Cardiac muscle cell (in vitro differentiated cells and primary cell): ENCODE data around the gene RHOA. TPM values are rescaled to one million over a fixed set of nuclear protein-coding genes. Genes with fewer than 3 reads are reported as not detected.

ENCODE experiments used
- DNase-seq, 2 donors: peaks; one replicate each; pipeline versions ENCODE4 v3.0.0 to v3.0.0-alpha.2; 2010 to 2017; ENCODE audit warnings: low read depth in 1 of 2, low spot score in 1 of 2
- H3K27ac ChIP-seq: fragments of 200-600 bp; sonication (generic); 2 replicates; pipeline ENCODE4 v1.5.1; 2016
- H3K27me3 ChIP-seq: fragments of 200-600 bp; sonication (generic); 2 replicates; pipeline ENCODE4 v1.6.0; 2016; ENCODE audit warnings: control low read depth
- H3K36me3 ChIP-seq: fragments of 200-600 bp; sonication (generic); 2 replicates; pipeline ENCODE4 v1.5.1; 2016; ENCODE audit warnings: control low read depth
- H3K4me1 ChIP-seq: fragments of 200-600 bp; sonication (generic); 2 replicates; pipeline ENCODE4 v1.8.1; 2017; ENCODE audit warnings: low read depth, mild to moderate bottlenecking, mixed run types
- H3K4me3 ChIP-seq: fragments of 200-600 bp; sonication (generic); 2 replicates; pipeline ENCODE4 v1.5.1; 2016; ENCODE audit warnings: mild to moderate bottlenecking
- H3K9me3 ChIP-seq: fragments of 200-600 bp; sonication (generic); 2 replicates; pipeline ENCODE4 v1.5.1; 2017; ENCODE audit warnings: low read depth, mild to moderate bottlenecking, control low read depth
- polyA plus RNA-seq: library from polyadenylated mRNA; unstranded; fragments of >200 nt; fragmentation: Nextera tagmentation; extraction: Ambion mirVana; gene quantifications from 2 replicates; pipeline ENCODE4 v1.2.1, GENCODE V29; 2016
- total RNA-seq: library from RNA; depleted of rRNA; stranded (reverse); fragments of >200 nt; gene quantifications from 2 replicates; pipeline ENCODE4 v1.2.3, GENCODE V29; 2016
- TF ChIP-seq, protein P1 (sequence below): IDR thresholded peaks from 2 replicates; pipeline ENCODE4 v1.5.1; 2012; ENCODE audit warnings: low read depth, mild to moderate bottlenecking, low read length

The RHOA gene
- total and polyA plus RNA-seq, 2 experiments from 2014 or later = 359 to 522 TPM

DNA sequence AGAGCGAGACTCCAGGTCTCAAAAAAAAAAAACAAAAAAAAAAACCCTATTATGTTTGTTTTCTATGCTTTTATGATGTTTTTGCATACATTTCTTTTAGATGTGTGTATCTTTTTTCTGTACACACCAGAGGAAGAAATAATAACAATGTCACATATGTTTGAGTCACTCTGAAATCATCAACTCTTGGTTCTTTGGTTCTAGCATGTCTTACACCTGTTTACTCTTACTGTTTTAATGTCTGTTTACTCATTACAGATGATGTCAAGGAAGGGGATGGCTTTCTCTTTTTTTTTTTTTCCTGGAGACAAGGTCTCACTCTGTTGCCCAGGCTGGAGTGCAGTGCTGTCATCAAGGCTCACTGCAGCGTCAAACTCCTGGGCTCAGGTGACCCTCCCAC is 24.1 kb downstream of the RHOA start:
- TF ChIP-seq, protein P1, sequence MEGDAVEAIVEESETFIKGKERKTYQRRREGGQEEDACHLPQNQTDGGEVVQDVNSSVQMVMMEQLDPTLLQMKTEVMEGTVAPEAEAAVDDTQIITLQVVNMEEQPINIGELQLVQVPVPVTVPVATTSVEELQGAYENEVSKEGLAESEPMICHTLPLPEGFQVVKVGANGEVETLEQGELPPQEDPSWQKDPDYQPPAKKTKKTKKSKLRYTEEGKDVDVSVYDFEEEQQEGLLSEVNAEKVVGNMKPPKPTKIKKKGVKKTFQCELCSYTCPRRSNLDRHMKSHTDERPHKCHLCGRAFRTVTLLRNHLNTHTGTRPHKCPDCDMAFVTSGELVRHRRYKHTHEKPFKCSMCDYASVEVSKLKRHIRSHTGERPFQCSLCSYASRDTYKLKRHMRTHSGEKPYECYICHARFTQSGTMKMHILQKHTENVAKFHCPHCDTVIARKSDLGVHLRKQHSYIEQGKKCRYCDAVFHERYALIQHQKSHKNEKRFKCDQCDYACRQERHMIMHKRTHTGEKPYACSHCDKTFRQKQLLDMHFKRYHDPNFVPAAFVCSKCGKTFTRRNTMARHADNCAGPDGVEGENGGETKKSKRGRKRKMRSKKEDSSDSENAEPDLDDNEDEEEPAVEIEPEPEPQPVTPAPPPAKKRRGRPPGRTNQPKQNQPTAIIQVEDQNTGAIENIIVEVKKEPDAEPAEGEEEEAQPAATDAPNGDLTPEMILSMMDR = no peak
- no peaks in the 10 kb centered on the region for H3K36me3 ChIP-seq
- H3K9me3 ChIP-seq = no peaks in the 10 kb centered on the region
- no peaks in the 10 kb centered on the region for H3K27me3 ChIP-seq
- DNase-seq = no peak
- no peak overlapping the region for H3K4me3 ChIP-seq
- H3K4me1 ChIP-seq = peaks cover 6% of the 10 kb centered on the region
- peak overlapping the region; percentile 79 for H3K27ac ChIP-seq

DNA sequence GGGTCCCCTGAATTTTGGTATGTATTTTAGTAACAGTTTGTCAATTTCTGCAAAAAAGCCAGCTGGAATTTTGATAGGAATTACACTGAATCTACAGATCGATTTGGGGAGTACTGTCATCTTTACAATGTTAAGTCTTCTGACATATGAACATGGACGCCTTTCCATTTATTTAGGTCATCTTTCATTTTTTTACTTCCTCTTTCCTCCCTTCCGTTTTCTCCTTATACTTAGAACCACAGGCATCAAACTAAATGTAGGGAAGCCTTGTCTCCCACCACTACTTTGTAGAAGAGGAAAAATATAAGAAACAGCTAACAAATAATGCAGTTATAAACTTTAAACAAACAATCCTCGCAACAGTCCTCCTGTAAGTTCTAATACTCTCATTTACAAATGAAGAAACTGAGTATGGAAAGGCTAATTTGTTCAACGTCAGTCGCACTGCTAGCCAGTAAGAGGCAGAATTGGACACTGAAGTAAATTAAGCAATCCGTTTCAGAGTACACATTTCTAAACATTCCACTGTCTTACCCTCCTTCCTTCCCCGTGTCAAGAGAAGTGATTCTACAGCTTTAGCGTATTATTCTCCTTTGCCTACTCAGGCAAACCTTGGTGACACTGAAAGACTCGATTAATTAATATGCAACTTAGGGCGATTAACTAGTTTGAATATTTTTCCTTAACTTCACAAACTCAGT is 25.6 kb downstream of the RHOA start:
- H3K36me3 ChIP-seq = no peaks in the 10 kb centered on the region
- H3K9me3 ChIP-seq = no peaks in the 10 kb centered on the region
- H3K4me3 ChIP-seq = no peak overlapping the region
- no peak for DNase-seq
- H3K27me3 ChIP-seq = no peaks in the 10 kb centered on the region
- H3K27ac ChIP-seq = no peak overlapping the region
- H3K4me1 ChIP-seq = peaks cover 6% of the 10 kb centered on the region
- TF ChIP-seq, protein P1 = no peak

DNA sequence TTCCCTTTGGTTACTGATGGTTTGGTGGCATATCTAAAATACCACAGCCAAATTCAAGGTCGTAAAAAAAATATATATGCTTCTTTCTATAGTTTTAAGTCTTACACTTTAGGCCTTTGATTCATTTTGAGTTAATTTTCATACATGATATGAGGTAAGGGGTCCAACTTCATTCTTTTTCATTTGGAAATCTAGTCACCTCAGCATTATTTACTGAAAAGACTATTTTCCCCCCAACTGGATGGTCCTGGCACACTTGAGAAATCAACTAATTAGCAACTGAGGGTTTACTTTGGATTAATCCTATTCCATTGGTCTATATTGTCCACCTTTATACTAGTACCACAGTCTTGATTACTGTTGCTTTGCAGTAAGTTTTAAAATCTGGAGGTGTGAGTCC is 26.2 kb downstream of the RHOA start:
- peaks cover 6% of the 10 kb centered on the region for H3K4me1 ChIP-seq
- TF ChIP-seq, protein P1 = no peak
- H3K4me3 ChIP-seq = no peak overlapping the region
- H3K9me3 ChIP-seq = no peaks in the 10 kb centered on the region
- H3K36me3 ChIP-seq = no peaks in the 10 kb centered on the region
- H3K27ac ChIP-seq = no peak overlapping the region
- no peak for DNase-seq
- H3K27me3 ChIP-seq = no peaks in the 10 kb centered on the region

DNA sequence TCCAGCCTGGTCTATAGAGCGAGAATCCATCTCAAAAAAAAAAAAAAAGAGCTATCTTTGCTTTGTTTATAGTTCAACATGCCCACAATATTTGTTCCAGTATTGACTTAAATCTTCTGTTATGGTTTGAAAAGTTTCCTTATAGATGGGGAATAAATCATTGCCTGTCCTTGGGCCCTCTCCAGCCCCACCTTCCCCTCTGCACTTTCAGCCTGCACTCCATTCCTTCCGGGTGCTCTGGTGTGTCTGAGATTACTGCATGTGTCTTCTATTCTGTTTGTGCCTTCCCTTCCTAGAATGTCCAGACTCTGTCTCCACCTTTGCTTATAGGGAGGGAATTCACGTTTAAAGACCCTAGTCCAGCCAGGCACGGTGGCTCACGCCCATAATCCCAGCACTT is 28.4 kb downstream of the RHOA start:
- no peaks in the 10 kb centered on the region for H3K27me3 ChIP-seq
- no peak overlapping the region for H3K4me3 ChIP-seq
- H3K4me1 ChIP-seq = peaks cover 3% of the 10 kb centered on the region
- DNase-seq = no peak
- H3K36me3 ChIP-seq = no peaks in the 10 kb centered on the region
- TF ChIP-seq, protein P1 = no peak
- no peak overlapping the region for H3K27ac ChIP-seq
- no peaks in the 10 kb centered on the region for H3K9me3 ChIP-seq

DNA sequence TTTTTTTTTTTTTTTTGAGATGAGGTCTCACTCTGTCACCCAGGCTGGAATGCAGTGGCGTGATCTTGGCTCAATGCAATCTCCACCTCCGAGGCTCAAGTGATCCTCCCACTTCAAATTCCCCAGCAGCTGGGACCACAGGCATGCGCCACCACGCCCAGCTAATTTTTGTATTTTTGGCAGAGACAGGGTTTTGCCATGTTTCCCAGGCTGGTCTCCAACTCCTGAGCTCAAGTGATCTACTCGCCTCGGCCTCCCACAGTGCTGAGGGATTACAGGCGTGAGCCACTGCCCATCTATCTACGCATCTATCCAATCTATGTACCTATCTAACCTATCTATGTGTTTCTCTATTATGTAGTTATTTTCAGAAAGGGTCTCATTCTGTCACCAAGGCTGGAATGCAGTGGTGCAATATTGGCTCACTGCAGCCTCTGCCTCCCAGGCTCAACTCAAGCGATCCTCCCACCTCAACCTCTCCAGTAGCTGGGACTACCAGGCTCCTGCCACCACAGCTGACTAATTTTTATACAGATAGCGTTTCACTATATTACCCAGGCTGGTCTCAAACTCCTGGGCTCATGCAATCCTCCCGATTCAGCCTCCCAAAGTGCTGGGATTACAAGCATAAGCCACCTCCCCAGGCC is 33.4 kb downstream of the RHOA start:
- peak in 1 of 2 donors; percentile 88 for DNase-seq
- H3K9me3 ChIP-seq = no peaks in the 10 kb centered on the region
- H3K27me3 ChIP-seq = no peaks in the 10 kb centered on the region
- TF ChIP-seq, protein P1 = no peak
- no peak overlapping the region for H3K4me3 ChIP-seq
- H3K27ac ChIP-seq = peak overlapping the region; percentile 28
- no peaks in the 10 kb centered on the region for H3K4me1 ChIP-seq
- H3K36me3 ChIP-seq = peaks cover 15% of the 10 kb centered on the region
